GM23338 (cell line): ENCODE measurements around the gene STIM1. TPM values are rescaled to one million over a fixed set of nuclear protein-coding genes. Genes with fewer than 3 reads are reported as not detected.

Experiments
- ATAC-seq: fragments of 200-7000 bp; cut with Tn5 transposase; 3 replicates; pipeline ENCODE4 v1.9.1; 2020
- DNase-seq: peaks from one replicate; pipeline ENCODE4 v3.0.0-alpha.2; 2015; ENCODE audit warnings: low spot score
- H2AFZ ChIP-seq: fragments of 200-600 bp; sonication (generic); 2 replicates; pipeline ENCODE4 v1.8.0; 2016; ENCODE audit warnings: antibody characterized with exemption, mild to moderate bottlenecking, moderate library complexity
- H3F3A ChIP-seq: fragments of 200-600 bp; sonication (generic); replicated peaks from 2 replicates; pipeline ENCODE4 v1.8.0; 2017; ENCODE audit warnings: antibody characterized with exemption, mixed run types, low read depth
- H3K27ac ChIP-seq: fragments of 200-600 bp; sonication (generic); 2 replicates; pipeline ENCODE4 v1.6.1; 2016; ENCODE audit warnings: low read depth
- H3K27me3 ChIP-seq: fragments of 200-600 bp; sonication (generic); 2 replicates; pipeline ENCODE4 v1.8.0; 2016; ENCODE audit warnings: mild to moderate bottlenecking, mixed run types, moderate library complexity; ENCODE audit not compliant: insufficient read depth
- H3K36me3 ChIP-seq: fragments of 200-600 bp; sonication (generic); 2 replicates; pipeline ENCODE4 v1.8.0; 2016; ENCODE audit warnings: mild to moderate bottlenecking; ENCODE audit not compliant: insufficient read depth
- H3K4me1 ChIP-seq: fragments of 200-600 bp; sonication (generic); 2 replicates; pipeline ENCODE4 v1.8.0; 2016; ENCODE audit warnings: mild to moderate bottlenecking, moderate library complexity; ENCODE audit not compliant: insufficient read depth
- H3K4me2 ChIP-seq: fragments of 200-600 bp; sonication (generic); 2 replicates; pipeline ENCODE4 v1.7.1; 2017; ENCODE audit warnings: mixed run types
- H3K4me3 ChIP-seq: fragments of 200-600 bp; sonication (generic); 2 replicates; pipeline ENCODE4 v1.6.1; 2016; ENCODE audit warnings: mixed run types
- H3K79me2 ChIP-seq: fragments of 200-600 bp; sonication (generic); replicated peaks from 2 replicates; pipeline ENCODE4 v1.8.0; 2017; ENCODE audit warnings: mild to moderate bottlenecking; ENCODE audit not compliant: insufficient read depth
- H3K9me2 ChIP-seq: fragments of 200-600 bp; sonication (generic); 2 replicates; pipeline ENCODE4 v1.8.0; 2017; ENCODE audit not compliant: insufficient read depth
- H4K20me1 ChIP-seq: fragments of 200-600 bp; sonication (generic); replicated peaks from 2 replicates; pipeline ENCODE4 v1.8.0; 2017; ENCODE audit warnings: mild to moderate bottlenecking; ENCODE audit not compliant: insufficient read depth
- H3K27ac Mint-ChIP-seq: 2 replicates; pipeline ENCODE4 v1.8.0; 2020; ENCODE audit warnings: inconsistent platforms, mild to moderate bottlenecking, moderate library complexity, mixed read lengths
- H3K27me3 Mint-ChIP-seq: 3 replicates; pipeline ENCODE4 v1.8.0; 2022; ENCODE audit warnings: low read depth, mild to moderate bottlenecking, moderate library complexity, mixed read lengths, inconsistent platforms; ENCODE audit not compliant: insufficient read depth, poor library complexity
- H3K36me3 Mint-ChIP-seq: 3 replicates; pipeline ENCODE4 v1.8.0; 2021; ENCODE audit warnings: low read depth, mild to moderate bottlenecking, inconsistent platforms, moderate library complexity, mixed read lengths
- H3K4me1 Mint-ChIP-seq: 3 replicates; pipeline ENCODE4 v1.8.0; 2020; ENCODE audit warnings: mild to moderate bottlenecking, inconsistent platforms, mixed read lengths
- H3K4me3 Mint-ChIP-seq: 3 replicates; pipeline ENCODE4 v1.8.0; 2021; ENCODE audit warnings: moderate library complexity, mild to moderate bottlenecking, inconsistent platforms, mixed read lengths
- H3K9me3 Mint-ChIP-seq: 3 replicates; pipeline ENCODE4 v1.8.0; 2020; ENCODE audit warnings: moderate library complexity, mild to moderate bottlenecking, inconsistent platforms, mixed read lengths
- CREB1 ChIP-seq: fragments of 250-450 bp; sonication (Bioruptor Pico); IDR thresholded peaks from 2 replicates; pipeline ENCODE4 v1.5.0; 2020; ENCODE audit warnings: low read depth, mild to moderate bottlenecking, moderate library complexity
- EZH2 ChIP-seq: fragments of 200-600 bp; sonication (generic); IDR thresholded peaks from one replicate; pipeline ENCODE4 v1.8.0; 2017; ENCODE audit warnings: antibody characterized with exemption, mild to moderate bottlenecking, low read depth; ENCODE audit not compliant: unreplicated experiment
- EZH2phosphoT487 ChIP-seq: fragments of 200-600 bp; sonication (generic); IDR thresholded peaks from one replicate; pipeline ENCODE4 v1.8.1; 2018; ENCODE audit warnings: antibody characterized with exemption; ENCODE audit not compliant: unreplicated experiment
- JUNB ChIP-seq: IDR thresholded peaks from one replicate; pipeline ENCODE4 v1.6.1; 2016; ENCODE audit warnings: antibody characterized with exemption; ENCODE audit not compliant: unreplicated experiment
- NANOG ChIP-seq: IDR thresholded peaks from 2 replicates; pipeline ENCODE4 v1.6.1; 2016; ENCODE audit warnings: antibody characterized with exemption, borderline replicate concordance
- POLR2AphosphoS5 ChIP-seq: IDR thresholded peaks from 2 replicates; pipeline ENCODE4 v1.6.1; 2016; ENCODE audit warnings: antibody characterized with exemption, low read depth
- STAT1 ChIP-seq: IDR thresholded peaks from one replicate; pipeline ENCODE4 v1.6.1; 2016; ENCODE audit warnings: antibody characterized with exemption; ENCODE audit not compliant: unreplicated experiment
- ZNF114 ChIP-seq: fragments of 250-450 bp; sonication (Bioruptor Pico); IDR thresholded peaks from 2 replicates; pipeline ENCODE4 v1.5.0; 2020; ENCODE audit warnings: mild to moderate bottlenecking, moderate library complexity
- ZNF331 ChIP-seq: fragments of 250-450 bp; sonication (Bioruptor Pico); IDR thresholded peaks from 2 replicates; pipeline ENCODE4 v1.5.0; 2020; ENCODE audit warnings: low read depth, mild to moderate bottlenecking, moderate library complexity
- polyA plus RNA-seq: library from polyadenylated mRNA; unstranded; fragments of >200 nt; fragmentation: Nextera tagmentation; extraction: Ambion mirVana; gene quantifications from 2 replicates; pipeline ENCODE4 v1.2.1, GENCODE V29; 2016
- total RNA-seq: library from RNA; depleted of rRNA; stranded (reverse); fragments of >200 nt; shearing (Covaris generic); gene quantifications from 2 replicates; pipeline ENCODE4 v1.2.3, GENCODE V29; 2014
- TF ChIP-seq, protein P1 (sequence below): IDR thresholded peaks from 2 replicates; pipeline ENCODE4 v1.6.1; 2016; ENCODE audit warnings: antibody characterized with exemption
- TF ChIP-seq, protein P2 (sequence below): fragments of 250-450 bp; sonication (Bioruptor Pico); IDR thresholded peaks from 2 replicates; pipeline ENCODE4 v1.5.0; 2020; ENCODE audit warnings: mild to moderate bottlenecking, moderate library complexity
- TF ChIP-seq, protein P3 (sequence below): IDR thresholded peaks from one replicate; pipeline ENCODE4 v1.6.1; 2018; ENCODE audit warnings: antibody characterized with exemption; ENCODE audit not compliant: unreplicated experiment
- TF ChIP-seq, protein P4 (sequence below), 2 experiments: fragments of 200-600 bp in 1 of 2; sonication (generic) in 1 of 2; conservative IDR thresholded peaks; 2 replicates each; pipeline versions ENCODE4 v1.5.1 to v1.6.1; 2016 to 2017; ENCODE audit warnings: antibody characterized with exemption in 2 of 2, low read depth in 2 of 2, mild to moderate bottlenecking in 2 of 2, moderate library complexity in 1 of 2

Gene STIM1
- total and polyA plus RNA-seq, 2 experiments from 2014 or later, result 3.5 to 14.0 TPM

DNA sequence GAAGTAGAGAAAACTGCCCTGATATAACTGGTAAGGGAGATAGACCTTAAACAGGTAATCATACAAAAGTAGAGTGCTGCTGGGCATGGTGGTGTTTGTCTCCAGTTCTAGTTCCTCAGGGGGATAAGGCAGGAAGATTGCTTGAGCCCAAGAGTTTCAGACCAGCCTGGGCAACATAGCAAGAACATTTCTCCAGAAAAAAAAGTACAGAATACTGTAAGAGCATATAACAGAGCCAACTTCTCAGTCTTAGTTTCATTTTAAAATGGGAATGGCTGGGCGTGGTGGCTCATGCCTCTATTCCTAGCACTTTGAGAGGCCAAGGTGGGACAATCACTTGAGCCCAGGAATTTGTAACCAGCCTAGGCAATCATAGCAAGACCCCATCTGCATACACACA, 10.2 kb upstream of the STIM1 start:
- no peaks in the 10 kb centered on the region for H3K9me3 Mint-ChIP-seq
- no peak for ATAC-seq
- peaks cover 7% of the 10 kb centered on the region for H3K27me3 Mint-ChIP-seq
- Histone ChIP-seq H3K4me3 (no peak overlapping the region), H3K36me3 (no peaks in the 10 kb centered on the region), H4K20me1 (no peaks in the 10 kb centered on the region), H3K4me1 (peaks cover 4% of the 10 kb centered on the region; the same call in 1 of the 2 replicates), H3K4me2 (no peak overlapping the region), H3K27me3 (no peaks in the 10 kb centered on the region), H3F3A (no peaks in the 10 kb centered on the region), H2AFZ (no peak overlapping the region), H3K79me2 (peaks cover 2% of the 10 kb centered on the region), H3K9me2 (no peaks in the 10 kb centered on the region), H3K27ac (no peak overlapping the region)
- no peaks in the 10 kb centered on the region for H3K36me3 Mint-ChIP-seq
- DNase-seq, result no peak
- no peak overlapping the region for H3K27ac Mint-ChIP-seq
- H3K4me3 Mint-ChIP-seq, result no peak overlapping the region
- H3K4me1 Mint-ChIP-seq, result peaks cover 9% of the 10 kb centered on the region; the same call in 2 of the 3 replicates
- TF ChIP-seq, protein P1, sequence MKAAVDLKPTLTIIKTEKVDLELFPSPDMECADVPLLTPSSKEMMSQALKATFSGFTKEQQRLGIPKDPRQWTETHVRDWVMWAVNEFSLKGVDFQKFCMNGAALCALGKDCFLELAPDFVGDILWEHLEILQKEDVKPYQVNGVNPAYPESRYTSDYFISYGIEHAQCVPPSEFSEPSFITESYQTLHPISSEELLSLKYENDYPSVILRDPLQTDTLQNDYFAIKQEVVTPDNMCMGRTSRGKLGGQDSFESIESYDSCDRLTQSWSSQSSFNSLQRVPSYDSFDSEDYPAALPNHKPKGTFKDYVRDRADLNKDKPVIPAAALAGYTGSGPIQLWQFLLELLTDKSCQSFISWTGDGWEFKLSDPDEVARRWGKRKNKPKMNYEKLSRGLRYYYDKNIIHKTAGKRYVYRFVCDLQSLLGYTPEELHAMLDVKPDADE, result no peak
- TF ChIP-seq, protein P2, sequence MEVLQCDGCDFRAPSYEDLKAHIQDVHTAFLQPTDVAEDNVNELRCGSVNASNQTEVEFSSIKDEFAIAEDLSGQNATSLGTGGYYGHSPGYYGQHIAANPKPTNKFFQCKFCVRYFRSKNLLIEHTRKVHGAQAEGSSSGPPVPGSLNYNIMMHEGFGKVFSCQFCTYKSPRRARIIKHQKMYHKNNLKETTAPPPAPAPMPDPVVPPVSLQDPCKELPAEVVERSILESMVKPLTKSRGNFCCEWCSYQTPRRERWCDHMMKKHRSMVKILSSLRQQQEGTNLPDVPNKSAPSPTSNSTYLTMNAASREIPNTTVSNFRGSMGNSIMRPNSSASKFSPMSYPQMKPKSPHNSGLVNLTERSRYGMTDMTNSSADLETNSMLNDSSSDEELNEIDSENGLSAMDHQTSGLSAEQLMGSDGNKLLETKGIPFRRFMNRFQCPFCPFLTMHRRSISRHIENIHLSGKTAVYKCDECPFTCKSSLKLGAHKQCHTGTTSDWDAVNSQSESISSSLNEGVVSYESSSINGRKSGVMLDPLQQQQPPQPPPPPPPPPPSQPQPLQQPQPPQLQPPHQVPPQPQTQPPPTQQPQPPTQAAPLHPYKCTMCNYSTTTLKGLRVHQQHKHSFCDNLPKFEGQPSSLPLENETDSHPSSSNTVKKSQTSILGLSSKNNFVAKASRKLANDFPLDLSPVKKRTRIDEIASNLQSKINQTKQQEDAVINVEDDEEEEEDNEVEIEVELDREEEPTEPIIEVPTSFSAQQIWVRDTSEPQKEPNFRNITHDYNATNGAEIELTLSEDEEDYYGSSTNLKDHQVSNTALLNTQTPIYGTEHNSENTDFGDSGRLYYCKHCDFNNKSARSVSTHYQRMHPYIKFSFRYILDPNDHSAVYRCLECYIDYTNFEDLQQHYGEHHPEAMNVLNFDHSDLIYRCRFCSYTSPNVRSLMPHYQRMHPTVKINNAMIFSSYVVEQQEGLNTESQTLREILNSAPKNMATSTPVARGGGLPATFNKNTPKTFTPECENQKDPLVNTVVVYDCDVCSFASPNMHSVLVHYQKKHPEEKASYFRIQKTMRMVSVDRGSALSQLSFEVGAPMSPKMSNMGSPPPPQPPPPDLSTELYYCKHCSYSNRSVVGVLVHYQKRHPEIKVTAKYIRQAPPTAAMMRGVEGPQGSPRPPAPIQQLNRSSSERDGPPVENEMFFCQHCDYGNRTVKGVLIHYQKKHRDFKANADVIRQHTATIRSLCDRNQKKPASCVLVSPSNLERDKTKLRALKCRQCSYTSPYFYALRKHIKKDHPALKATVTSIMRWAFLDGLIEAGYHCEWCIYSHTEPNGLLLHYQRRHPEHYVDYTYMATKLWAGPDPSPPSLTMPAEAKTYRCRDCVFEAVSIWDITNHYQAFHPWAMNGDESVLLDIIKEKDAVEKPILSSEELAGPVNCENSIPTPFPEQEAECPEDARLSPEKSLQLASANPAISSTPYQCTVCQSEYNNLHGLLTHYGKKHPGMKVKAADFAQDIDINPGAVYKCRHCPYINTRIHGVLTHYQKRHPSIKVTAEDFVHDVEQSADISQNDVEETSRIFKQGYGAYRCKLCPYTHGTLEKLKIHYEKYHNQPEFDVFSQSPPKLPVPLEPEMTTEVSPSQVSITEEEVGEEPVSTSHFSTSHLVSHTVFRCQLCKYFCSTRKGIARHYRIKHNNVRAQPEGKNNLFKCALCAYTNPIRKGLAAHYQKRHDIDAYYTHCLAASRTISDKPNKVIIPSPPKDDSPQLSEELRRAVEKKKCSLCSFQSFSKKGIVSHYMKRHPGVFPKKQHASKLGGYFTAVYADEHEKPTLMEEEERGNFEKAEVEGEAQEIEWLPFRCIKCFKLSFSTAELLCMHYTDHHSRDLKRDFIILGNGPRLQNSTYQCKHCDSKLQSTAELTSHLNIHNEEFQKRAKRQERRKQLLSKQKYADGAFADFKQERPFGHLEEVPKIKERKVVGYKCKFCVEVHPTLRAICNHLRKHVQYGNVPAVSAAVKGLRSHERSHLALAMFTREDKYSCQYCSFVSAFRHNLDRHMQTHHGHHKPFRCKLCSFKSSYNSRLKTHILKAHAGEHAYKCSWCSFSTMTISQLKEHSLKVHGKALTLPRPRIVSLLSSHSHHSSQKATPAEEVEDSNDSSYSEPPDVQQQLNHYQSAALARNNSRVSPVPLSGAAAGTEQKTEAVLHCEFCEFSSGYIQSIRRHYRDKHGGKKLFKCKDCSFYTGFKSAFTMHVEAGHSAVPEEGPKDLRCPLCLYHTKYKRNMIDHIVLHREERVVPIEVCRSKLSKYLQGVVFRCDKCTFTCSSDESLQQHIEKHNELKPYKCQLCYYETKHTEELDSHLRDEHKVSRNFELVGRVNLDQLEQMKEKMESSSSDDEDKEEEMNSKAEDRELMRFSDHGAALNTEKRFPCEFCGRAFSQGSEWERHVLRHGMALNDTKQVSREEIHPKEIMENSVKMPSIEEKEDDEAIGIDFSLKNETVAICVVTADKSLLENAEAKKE, result no peak
- no peak for TF ChIP-seq ZNF114 (CRISPR knock-in tag)
- TF ChIP-seq JUNB, result no peak
- no peak for TF ChIP-seq POLR2AphosphoS5
- no peak for TF ChIP-seq CREB1 (CRISPR knock-in tag)
- no peak for TF ChIP-seq EZH2phosphoT487
- no peak for TF ChIP-seq ZNF331
- TF ChIP-seq NANOG, result no peak
- no peak for TF ChIP-seq STAT1
- TF ChIP-seq, protein P3, sequence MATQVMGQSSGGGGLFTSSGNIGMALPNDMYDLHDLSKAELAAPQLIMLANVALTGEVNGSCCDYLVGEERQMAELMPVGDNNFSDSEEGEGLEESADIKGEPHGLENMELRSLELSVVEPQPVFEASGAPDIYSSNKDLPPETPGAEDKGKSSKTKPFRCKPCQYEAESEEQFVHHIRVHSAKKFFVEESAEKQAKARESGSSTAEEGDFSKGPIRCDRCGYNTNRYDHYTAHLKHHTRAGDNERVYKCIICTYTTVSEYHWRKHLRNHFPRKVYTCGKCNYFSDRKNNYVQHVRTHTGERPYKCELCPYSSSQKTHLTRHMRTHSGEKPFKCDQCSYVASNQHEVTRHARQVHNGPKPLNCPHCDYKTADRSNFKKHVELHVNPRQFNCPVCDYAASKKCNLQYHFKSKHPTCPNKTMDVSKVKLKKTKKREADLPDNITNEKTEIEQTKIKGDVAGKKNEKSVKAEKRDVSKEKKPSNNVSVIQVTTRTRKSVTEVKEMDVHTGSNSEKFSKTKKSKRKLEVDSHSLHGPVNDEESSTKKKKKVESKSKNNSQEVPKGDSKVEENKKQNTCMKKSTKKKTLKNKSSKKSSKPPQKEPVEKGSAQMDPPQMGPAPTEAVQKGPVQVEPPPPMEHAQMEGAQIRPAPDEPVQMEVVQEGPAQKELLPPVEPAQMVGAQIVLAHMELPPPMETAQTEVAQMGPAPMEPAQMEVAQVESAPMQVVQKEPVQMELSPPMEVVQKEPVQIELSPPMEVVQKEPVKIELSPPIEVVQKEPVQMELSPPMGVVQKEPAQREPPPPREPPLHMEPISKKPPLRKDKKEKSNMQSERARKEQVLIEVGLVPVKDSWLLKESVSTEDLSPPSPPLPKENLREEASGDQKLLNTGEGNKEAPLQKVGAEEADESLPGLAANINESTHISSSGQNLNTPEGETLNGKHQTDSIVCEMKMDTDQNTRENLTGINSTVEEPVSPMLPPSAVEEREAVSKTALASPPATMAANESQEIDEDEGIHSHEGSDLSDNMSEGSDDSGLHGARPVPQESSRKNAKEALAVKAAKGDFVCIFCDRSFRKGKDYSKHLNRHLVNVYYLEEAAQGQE, result no peak
- TF ChIP-seq, protein P4, sequence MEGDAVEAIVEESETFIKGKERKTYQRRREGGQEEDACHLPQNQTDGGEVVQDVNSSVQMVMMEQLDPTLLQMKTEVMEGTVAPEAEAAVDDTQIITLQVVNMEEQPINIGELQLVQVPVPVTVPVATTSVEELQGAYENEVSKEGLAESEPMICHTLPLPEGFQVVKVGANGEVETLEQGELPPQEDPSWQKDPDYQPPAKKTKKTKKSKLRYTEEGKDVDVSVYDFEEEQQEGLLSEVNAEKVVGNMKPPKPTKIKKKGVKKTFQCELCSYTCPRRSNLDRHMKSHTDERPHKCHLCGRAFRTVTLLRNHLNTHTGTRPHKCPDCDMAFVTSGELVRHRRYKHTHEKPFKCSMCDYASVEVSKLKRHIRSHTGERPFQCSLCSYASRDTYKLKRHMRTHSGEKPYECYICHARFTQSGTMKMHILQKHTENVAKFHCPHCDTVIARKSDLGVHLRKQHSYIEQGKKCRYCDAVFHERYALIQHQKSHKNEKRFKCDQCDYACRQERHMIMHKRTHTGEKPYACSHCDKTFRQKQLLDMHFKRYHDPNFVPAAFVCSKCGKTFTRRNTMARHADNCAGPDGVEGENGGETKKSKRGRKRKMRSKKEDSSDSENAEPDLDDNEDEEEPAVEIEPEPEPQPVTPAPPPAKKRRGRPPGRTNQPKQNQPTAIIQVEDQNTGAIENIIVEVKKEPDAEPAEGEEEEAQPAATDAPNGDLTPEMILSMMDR (conservative IDR thresholded peaks at IDR 0.05; ENCODE audit: low read depth in 2 of 2), result no peak
- no peak for TF ChIP-seq EZH2
